SH-SY5Y (cell line): ENCODE measurements around the gene JPT2.

ENCODE experiments used
- GATA2 ChIP-seq: IDR thresholded peaks from 2 replicates; pipeline ENCODE4 v1.6.1; 2011; ENCODE audit warnings: mild to moderate bottlenecking, low read depth, low read length
- GATA3 ChIP-seq: IDR thresholded peaks from 2 replicates; pipeline ENCODE4 v1.6.1; 2011; ENCODE audit warnings: low read depth, mild to moderate bottlenecking, low read length, moderate library complexity

JPT2 gene

GRCh38 chr16:1662543-1662942, 15.5 kb upstream of the JPT2 start:
- no peak for TF ChIP-seq GATA2
- TF ChIP-seq GATA3, result no peak

DNA sequence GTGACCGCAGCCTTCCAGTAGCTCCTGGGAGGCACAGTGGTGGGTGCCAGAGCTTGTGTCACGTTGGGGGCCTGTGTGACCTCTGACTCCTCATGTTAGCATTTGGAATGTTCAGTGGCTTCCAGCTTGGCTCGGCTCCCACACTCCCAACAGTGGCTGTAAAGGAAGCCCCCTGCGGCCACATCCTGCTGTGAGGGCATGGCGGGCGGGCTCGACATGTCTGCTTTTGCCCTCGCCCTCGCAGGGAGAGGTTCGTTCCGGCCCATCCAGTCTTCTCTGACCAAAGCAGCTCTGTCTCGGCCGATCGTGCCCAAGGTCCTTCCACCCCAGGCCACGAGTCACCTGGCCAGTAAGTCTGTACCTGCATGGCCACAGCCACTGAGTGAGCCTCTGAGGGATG, 12.2 kb upstream of the JPT2 start:
- TF ChIP-seq GATA2, result no peak

GRCh38 chr16:1666316-1666715, 11.8 kb upstream of the JPT2 start:
- TF ChIP-seq GATA2, result no peak
- no peak for TF ChIP-seq GATA3

- TF ChIP-seq GATA3, result no peak
- no peak for TF ChIP-seq GATA2
These were observed 10.8 kb upstream of the JPT2 start for GRCh38 chr16:1667271-1667670.

DNA sequence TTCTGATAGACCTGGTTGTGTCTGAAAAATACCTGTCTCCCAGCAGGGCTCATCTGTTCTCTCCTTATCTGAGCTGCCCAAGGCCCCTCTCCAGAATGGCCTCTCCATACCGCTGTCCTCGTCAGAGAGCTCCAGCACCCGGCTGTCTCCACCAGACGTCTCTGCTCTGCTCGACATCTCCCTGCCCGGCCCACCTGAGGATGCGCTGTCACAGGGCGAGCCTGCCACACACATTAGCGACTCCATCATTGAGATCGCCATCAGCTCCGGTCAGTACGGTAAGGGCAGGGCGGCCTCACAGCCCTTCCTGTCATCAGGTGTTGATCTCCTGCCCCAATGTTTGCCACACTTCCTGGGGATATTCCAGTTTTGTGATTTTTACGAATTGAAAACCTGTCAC, 10.2 kb upstream of the JPT2 start:
- TF ChIP-seq GATA3 (no peak), GATA2 (no peak)

DNA sequence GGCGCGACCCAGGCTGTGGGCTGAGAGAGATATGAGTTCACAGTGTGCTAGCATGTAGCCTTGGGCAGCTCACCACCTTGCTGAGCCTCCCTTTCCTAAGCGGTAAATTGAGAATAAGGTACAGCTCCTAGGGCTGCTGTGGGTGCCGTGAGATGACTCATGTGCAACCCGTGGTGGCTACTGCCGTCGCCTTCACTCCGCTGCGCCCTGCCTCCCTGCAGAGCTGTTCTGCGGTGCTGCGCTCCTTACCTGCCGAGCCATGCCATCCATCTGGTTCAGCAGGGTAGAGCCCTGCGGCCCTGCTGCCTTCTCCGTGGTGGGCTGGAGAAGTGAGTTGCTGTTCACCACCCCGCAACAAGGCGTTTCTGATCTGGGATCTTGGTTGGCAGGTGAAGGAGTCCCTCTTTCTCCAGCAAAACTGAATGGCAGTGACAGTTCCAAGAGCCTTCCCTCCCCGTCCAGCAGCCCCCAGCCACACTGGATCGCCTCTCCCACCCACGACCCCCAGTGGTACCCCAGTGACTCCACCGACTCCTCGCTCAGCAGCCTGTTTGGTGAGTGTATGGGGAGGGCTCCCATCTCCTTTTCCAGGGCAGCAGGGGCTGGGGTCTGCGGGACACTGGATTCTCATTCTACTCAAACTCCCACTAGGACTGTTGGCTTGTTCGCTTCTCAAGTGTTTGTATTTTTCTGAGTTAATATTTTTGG, 9.3 kb upstream of the JPT2 start:
- no peak for TF ChIP-seq GATA2
- TF ChIP-seq GATA3, result no peak

GRCh38 chr16:1669698-1670097, 8.4 kb upstream of the JPT2 start:
- no peak for TF ChIP-seq GATA2
- no peak for TF ChIP-seq GATA3

DNA sequence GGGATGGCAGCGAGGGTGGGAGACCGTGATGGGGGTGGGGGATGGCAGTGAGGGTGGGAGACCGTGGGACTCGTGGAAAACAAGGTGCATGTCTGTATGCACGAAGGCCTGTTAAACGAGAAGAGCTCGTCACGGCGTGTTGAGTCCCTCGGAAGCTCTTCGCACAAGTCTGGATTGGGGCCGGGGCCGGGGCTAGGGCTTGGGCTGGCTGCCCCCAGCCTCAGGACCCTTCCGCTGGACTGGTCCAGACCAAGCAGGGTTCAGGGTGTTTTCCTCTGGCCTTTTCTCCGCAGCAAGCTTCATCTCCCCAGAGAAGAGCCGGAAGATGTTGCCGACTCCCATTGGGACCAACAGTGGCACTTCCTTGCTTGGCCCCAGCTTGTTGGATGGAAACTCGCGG, 7.7 kb upstream of the JPT2 start:
- TF ChIP-seq GATA3 (no peak), GATA2 (no peak)

GRCh38 chr16:1670866-1671265, 7.2 kb upstream of the JPT2 start:
- TF ChIP-seq GATA3 (no peak), GATA2 (no peak)

DNA sequence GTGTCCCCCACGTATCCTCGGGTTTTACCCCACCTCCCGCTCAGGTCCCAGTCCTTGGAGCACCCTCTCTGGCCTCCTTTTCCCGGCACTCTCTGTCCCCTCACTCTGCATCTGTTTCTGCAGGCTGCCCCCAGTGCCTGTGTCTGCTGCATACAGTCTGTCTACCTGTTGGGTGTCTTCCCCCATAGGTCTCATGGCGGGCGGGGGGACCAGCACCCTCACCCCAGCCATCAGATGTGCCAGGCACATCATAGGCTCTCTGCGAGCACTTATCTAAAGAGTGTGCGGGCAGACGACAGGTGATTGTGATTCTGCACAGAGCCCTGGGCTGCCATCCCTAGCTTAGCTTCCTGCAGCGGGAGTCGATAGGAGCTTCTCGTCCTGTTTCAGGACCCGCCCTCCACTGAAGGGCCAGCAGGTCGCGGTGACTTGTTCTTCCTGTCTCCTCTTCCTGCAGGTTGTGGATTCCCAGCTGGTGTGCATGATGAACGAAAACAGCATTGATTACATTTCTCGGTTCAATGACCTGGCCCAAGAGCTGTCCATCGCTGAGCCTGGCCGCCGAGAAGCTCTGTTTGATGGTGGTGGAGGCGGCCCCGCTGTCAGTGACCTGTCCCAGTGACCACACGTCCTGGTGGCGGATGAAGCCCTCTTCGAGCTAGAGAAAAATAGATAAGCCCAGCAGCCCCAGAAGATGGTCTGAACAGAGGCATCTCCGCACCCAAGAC, 4.5 kb upstream of the JPT2 start:
- TF ChIP-seq GATA2 (no peak), GATA3 (no peak)

GRCh38 chr16:1674306-1674705, 3.8 kb upstream of the JPT2 start:
- TF ChIP-seq GATA3, result no peak

- TF ChIP-seq GATA2 (no peak), GATA3 (no peak)
These were observed 3.1 kb upstream of the JPT2 start for GRCh38 chr16:1674751-1675664.

DNA sequence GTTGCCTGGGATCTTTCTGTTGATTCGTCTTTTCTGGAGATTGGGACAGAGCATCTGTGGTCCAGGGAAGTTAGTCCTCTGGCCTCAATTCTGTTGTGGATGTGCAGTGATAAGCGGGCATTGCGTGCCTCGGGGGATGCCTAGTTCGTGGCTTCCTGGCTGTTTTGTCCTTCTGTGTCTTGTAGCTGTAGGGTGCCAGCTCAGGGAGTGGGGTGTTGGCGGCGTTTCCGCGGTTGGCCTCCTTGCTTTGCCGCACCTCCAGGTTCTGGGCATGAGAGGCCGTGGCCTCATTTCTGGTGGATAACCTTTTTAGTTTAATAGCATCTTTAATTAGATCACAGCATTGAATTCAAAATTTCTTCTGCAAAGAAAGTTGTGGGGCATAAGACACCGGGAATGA, 1.4 kb upstream of the JPT2 start:
- TF ChIP-seq GATA3, result no peak
- no peak for TF ChIP-seq GATA2

DNA sequence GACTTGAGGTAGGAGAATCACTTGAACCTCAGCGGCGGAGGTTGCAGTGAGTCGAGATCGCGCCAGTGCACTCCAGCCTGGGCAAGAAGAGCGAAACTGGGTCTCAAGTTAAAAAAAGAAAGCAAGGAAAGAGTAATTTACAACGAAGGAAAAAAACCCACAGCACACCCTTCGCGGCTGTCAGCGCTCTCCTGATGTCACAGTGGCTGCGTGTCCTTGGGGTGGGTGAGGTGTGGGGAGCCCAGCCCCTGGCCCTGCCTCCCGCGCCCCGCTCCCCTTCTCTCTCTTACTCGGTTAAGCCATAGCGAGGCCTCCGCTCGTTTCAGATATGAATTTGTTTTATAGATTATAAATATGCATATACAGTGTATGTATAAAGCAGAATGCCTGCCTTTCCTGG, 740 bp upstream of the JPT2 start:
- TF ChIP-seq GATA2 (no peak), GATA3 (no peak)

DNA sequence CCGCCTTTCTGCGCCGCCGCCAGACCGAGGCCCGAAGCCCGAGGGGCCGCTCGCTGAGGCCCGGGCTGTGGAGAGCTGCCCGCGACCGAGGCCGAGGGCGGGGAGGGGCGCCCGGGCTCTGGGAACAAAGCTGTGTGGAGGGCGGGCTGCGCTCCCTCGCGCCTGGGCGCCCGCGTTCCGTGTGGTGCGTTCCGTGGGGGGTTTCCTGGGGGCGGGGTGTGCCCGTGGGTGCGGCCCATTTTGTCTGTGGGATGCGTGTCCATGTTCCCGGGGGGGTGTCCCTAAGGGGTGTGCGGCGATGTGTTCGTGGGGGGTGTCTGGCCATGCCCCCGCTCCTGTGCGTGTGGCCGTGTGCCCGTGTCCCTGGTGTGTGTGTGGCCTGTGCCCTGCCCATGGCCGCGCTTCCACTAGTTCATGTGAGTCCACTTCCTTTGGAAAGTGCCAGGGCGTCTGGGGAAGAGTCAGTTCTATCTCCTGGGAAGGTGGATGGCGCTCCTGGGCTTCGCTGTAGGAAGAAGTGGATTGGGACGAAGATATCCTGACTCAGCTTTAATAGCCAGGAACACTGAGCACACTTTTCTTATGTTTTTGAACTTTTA, 520 bp downstream of the JPT2 start:
- TF ChIP-seq GATA3, result no peak
- TF ChIP-seq GATA2, result no peak

- TF ChIP-seq GATA2 (no peak), GATA3 (no peak)
These were observed 2.3 kb downstream of the JPT2 start for GRCh38 chr16:1680361-1680760.
